HepG2 (cell line): ENCODE results near the gene RARS1. TPM values are rescaled to one million over a fixed set of nuclear protein-coding genes. Genes with fewer than 3 reads are reported as not detected.

Source experiments
- ARID4A ChIP-seq: sonication (generic); formaldehyde crosslinking; IDR thresholded peaks from 2 replicates; pipeline ENCODE4 v1.5.0; 2020; ENCODE audit warnings: mild to moderate bottlenecking, missing genetic modification reagents, borderline replicate concordance
- CREB3 ChIP-seq: sonication (generic); formaldehyde crosslinking; IDR thresholded peaks from 2 replicates; pipeline ENCODE4 v1.5.0; 2020; ENCODE audit warnings: missing genetic modification reagents
- CSRNP1 ChIP-seq: sonication (generic); formaldehyde crosslinking; IDR thresholded peaks from 2 replicates; pipeline ENCODE4 v1.8.1; 2023; ENCODE audit warnings: mild to moderate bottlenecking, missing genetic modification reagents
- FOSL2 ChIP-seq: sonication (generic); formaldehyde crosslinking; IDR thresholded peaks from 2 replicates; pipeline ENCODE4 v1.4.0; 2020; ENCODE audit warnings: missing genetic modification reagents
- GABPB1 ChIP-seq: IDR thresholded peaks from 2 replicates; pipeline ENCODE4 v1.6.1; 2016; ENCODE audit warnings: mild to moderate bottlenecking, missing genetic modification reagents, moderate library complexity, missing compliant biosample characterization
- NRL ChIP-seq: sonication (generic); formaldehyde crosslinking; IDR thresholded peaks from 2 replicates; pipeline ENCODE4 v1.5.0; 2020; ENCODE audit warnings: missing genetic modification reagents, mild to moderate bottlenecking, moderate library complexity, borderline replicate concordance
- RBFOX2 ChIP-seq: fragments of 200-400 bp; formaldehyde crosslinking; IDR thresholded peaks from 2 replicates; pipeline ENCODE4 v1.6.1; 2017; ENCODE audit warnings: low read depth, mild to moderate bottlenecking, low read length
- SMC3 ChIP-seq: IDR thresholded peaks from 2 replicates; pipeline ENCODE4 v1.6.1; 2011; ENCODE audit warnings: low read length, improper control_type of control experiment
- TMF1 ChIP-seq: sonication (generic); formaldehyde crosslinking; IDR thresholded peaks from 2 replicates; pipeline ENCODE4 v1.8.1; 2022; ENCODE audit warnings: low read depth, missing genetic modification reagents
- YEATS2 ChIP-seq: sonication (generic); formaldehyde crosslinking; IDR thresholded peaks from 2 replicates; pipeline ENCODE4 v1.4.0; 2020; ENCODE audit warnings: missing genetic modification reagents, borderline replicate concordance
- ZBTB10 ChIP-seq: sonication (generic); formaldehyde crosslinking; IDR thresholded peaks from 2 replicates; pipeline ENCODE4 v1.4.0; 2020; ENCODE audit warnings: missing genetic modification reagents, borderline replicate concordance
- ZNF512 ChIP-seq: sonication (generic); formaldehyde crosslinking; IDR thresholded peaks from 2 replicates; pipeline ENCODE4 v1.4.0; 2020; ENCODE audit warnings: mild to moderate bottlenecking, missing genetic modification reagents
- ZNF607 ChIP-seq: sonication (generic); formaldehyde crosslinking; IDR thresholded peaks from 2 replicates; pipeline ENCODE4 v1.5.1; 2020; ENCODE audit warnings: missing genetic modification reagents, mild to moderate bottlenecking, borderline replicate concordance
- polyA plus RNA-seq, 8 experiments: library from polyadenylated mRNA; depleted of rRNA in 3 of 8; stranded (reverse) in 7 of 8; unstranded in 1 of 8; fragments of >200 nt; fragmentation: Illumina TruSeq in 4 of 8; extraction: Trizol in 4 of 8; gene quantifications; 2 replicates each; pipeline versions ENCODE4 v1.2.1 to v1.2.3, GENCODE V29; 2011 to 2016; ENCODE audit warnings: low read depth in 4 of 8, missing spikeins in 1 of 8, mixed read lengths in 1 of 8; ENCODE audit not compliant: insufficient read depth in 1 of 8
- total RNA-seq, 5 experiments: library from RNA; depleted of rRNA; stranded (reverse); fragments of >200 nt; fragmentation: Illumina TruSeq; extraction: Trizol; gene quantifications; 2 replicates each; pipeline ENCODE4 v1.2.3, GENCODE V29; 2016; ENCODE audit warnings: low read depth in 1 of 5

Gene RARS1
- total and polyA plus RNA-seq, 2 of the 13 experiments (the other 11 are each of a cell fraction or from before 2014, with no cell fraction given), result 54.6 to 170 TPM

- TF ChIP-seq ARID4A (CRISPR knock-in tag) (0 out of 2 replicates have a peak, but pooled peaks have one; percentile 11), ZNF512 (CRISPR knock-in tag) (0 out of 2 replicates have a peak, but pooled peaks have one; percentile 28), NRL (CRISPR knock-in tag) (no peak), SMC3 (no peak), CREB3 (CRISPR knock-in tag) (no peak), ZBTB10 (CRISPR knock-in tag) (peak; percentile 42; the same call in 1 of the 2 replicates), CSRNP1 (CRISPR knock-in tag) (0 out of 2 replicates have a peak, but pooled peaks have one; percentile 37), RBFOX2 (no peak), GABPB1 (CRISPR knock-in tag) (peak; percentile 57), FOSL2 (CRISPR knock-in tag) (0 out of 2 replicates have a peak, but pooled peaks have one; percentile 13), ZNF607 (0 out of 2 replicates have a peak, but pooled peaks have one; percentile 34), YEATS2 (peak; percentile 44; the same call in 1 of the 2 replicates), TMF1 (CRISPR knock-in tag) (0 out of 2 replicates have a peak, but pooled peaks have one; percentile 61)
These were observed 42.5 kb downstream of the RARS1 start, which contains the start of gene FBLL1 (continued) for GRCh38 chr5:168528521-168529373.
